PC-9 (cell line): ENCODE measurements around the gene SAFB2.

Experiments
- CTCF ChIP-seq: fragments of 200-600 bp; sonication (generic); conservative IDR thresholded peaks from 2 replicates; pipeline ENCODE4 v1.6.1; 2017; ENCODE audit warnings: mixed run types, antibody characterized with exemption, mild to moderate bottlenecking, moderate library complexity
- EZH2 ChIP-seq: fragments of 200-600 bp; sonication (generic); IDR thresholded peaks from 2 replicates; pipeline ENCODE4 v1.8.0; 2017; ENCODE audit warnings: antibody characterized with exemption, low read depth

DNA sequence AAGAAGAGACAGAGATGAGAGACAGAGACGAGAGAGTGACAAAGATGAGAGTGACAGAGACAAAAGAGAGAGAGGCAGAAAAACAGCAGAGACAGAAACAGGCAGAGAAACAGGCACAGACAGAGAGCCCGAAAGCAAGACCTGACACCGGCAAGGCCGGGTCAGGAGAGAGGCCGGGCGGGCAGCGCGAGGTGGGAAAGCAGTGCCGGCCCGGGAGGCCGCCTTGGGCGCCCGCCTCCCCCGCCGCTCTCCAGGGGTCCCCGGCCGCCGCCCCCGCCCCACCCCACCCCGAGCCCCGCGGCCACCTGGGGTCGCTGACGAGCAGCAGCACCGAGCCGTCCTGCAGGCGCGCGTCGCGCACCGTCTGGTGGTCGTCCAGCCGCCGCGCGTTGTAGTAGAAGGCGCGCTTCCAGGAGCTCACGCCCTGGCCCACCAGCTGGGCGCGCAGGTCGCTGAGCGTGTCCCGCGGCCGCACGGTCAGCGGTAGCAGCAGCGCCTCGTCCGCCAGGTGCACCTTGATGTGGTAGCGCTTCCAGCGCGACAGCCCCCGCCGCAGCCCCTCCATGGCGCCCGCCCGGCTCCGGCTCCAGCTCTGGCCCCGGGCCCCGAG, 55.1 kb downstream of the SAFB2 start, which contains the start of gene TINCR:
- TF ChIP-seq CTCF = no peak
- no peak for TF ChIP-seq EZH2
